Stomach smooth muscle (tissue), 2 donors: Measurements from ENCODE around the gene MAP1LC3B.

Experiments
- H3K27ac ChIP-seq: one replicate; pipeline ENCODE4 v1.7.0; 2013; ENCODE audit warnings: mild to moderate bottlenecking, low read length, inconsistent platforms
- H3K27me3 ChIP-seq, 2 donors: one replicate each; pipeline ENCODE4 v1.7.0; 2013; ENCODE audit warnings: low read length in 2 of 2; ENCODE audit not compliant: insufficient read depth in 2 of 2, control insufficient read depth in 1 of 2
- H3K36me3 ChIP-seq, 2 donors: one replicate each; pipeline ENCODE4 v1.7.0; 2013; ENCODE audit warnings: low read length in 2 of 2; ENCODE audit not compliant: control insufficient read depth in 2 of 2, insufficient read depth in 2 of 2
- H3K4me1 ChIP-seq: one replicate; pipeline ENCODE4 v1.7.0; 2013; ENCODE audit warnings: low read length; ENCODE audit not compliant: control insufficient read depth, insufficient read depth
- H3K4me3 ChIP-seq, 2 donors: one replicate each; pipeline ENCODE4 v1.7.0; 2013; ENCODE audit warnings: low read length in 2 of 2
- H3K9ac ChIP-seq, 2 donors: one replicate each; pipeline ENCODE4 v1.7.0; 2013; ENCODE audit warnings: low read length in 2 of 2, mild to moderate bottlenecking in 1 of 2
- H3K9me3 ChIP-seq, 2 donors: one replicate each; pipeline ENCODE4 v1.7.0; 2013; ENCODE audit warnings: low read length in 2 of 2; ENCODE audit not compliant: control insufficient read depth in 2 of 2
- donor health status: healthy.
- donor health status: Pancreatic carcinoma.

Gene MAP1LC3B

DNA sequence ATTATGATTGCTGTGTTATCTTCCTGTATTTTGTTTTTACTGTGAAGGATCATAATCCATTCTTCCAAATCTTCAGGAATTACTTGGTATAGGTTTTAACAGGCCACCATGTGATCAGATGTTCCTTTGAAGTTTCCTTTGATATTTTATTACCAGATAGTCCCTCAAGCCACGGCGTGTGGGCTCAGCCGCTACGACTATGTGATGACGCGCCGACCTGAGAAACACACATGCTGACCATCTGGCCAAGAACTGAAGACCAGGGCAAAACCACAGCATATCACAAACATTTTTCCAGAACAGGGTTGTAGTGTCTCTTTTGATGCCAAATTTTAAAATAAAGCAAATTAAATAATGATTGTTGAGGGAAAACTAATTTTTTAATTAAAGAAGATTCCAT lies 53.4 kb downstream of the MAP1LC3B start:
- Histone ChIP-seq H3K9ac (no peak overlapping the region), H3K36me3 (peaks cover 0 to 8% of the 10 kb centered on the region in 2 donors)

DNA sequence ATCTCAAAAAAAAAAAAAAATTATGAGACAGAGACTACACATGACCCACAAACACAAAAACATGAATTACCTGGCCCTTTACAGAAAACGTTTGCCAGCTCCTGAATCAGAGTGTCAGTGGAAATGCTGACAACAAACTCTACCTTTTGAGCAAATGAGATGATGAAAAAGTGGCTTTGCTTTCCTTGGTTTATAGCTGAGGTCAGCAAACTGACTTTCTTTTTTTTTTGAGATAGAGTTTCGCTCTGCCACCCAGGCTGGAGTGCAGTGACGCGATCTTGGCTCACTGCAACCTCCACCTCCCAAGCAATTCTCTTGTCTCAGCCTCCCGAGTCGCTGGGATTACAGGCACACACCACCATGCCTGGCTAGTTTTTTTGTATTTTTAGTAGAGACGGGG lies 54.3 kb downstream of the MAP1LC3B start:
- Histone ChIP-seq H3K4me3 (no peak overlapping the region), H3K36me3 (peaks cover under 1 to 9% of the 10 kb centered on the region in 2 donors), H3K9ac (peak overlapping the region in 1 of 2 donors; percentile 69), H3K27ac (peak overlapping the region; percentile 94), H3K9me3 (peaks cover 0 to 4% of the 10 kb centered on the region in 2 donors), H3K4me1 (peaks cover 20% of the 10 kb centered on the region), H3K27me3 (no peaks in the 10 kb centered on the region)

More for the DNA sequence above, 53.4 kb downstream of the MAP1LC3B start:
- Histone ChIP-seq H3K9me3 (peaks cover 0 to 4% of the 10 kb centered on the region in 2 donors), H3K4me3 (no peak overlapping the region), H3K27ac (no peak overlapping the region), H3K4me1 (peaks cover 20% of the 10 kb centered on the region), H3K27me3 (no peaks in the 10 kb centered on the region)

DNA sequence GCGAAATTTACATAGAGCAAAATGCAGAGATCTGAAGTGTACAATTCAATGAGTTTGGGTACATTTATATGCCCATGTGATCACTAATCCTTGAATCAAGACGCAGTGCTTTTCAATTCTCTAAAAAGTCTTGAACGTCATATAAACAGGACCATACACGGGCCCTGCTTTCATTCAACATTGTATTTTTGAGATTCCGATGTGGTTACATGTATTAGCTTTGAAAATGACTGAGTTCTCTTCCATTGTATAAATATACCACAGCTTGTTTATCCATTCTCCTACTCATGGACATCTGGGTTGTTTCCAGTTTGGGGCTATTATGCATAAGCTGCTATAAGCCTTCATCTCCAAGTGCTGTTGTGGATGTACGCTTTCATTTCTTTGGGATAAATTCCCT lies 55.2 kb downstream of the MAP1LC3B start:
- H3K4me1 ChIP-seq, result peaks cover 20% of the 10 kb centered on the region
- peak overlapping the region; percentile 69 to 71 for H3K9ac ChIP-seq
- H3K36me3 ChIP-seq, result peaks cover 9 to 17% of the 10 kb centered on the region in 2 donors
- peak overlapping the region; percentile 94 for H3K27ac ChIP-seq
- peak overlapping the region in 1 of 2 donors; percentile 3 for H3K4me3 ChIP-seq
- no peaks in the 10 kb centered on the region for H3K27me3 ChIP-seq
- peaks cover 0 to 4% of the 10 kb centered on the region in 2 donors for H3K9me3 ChIP-seq

DNA sequence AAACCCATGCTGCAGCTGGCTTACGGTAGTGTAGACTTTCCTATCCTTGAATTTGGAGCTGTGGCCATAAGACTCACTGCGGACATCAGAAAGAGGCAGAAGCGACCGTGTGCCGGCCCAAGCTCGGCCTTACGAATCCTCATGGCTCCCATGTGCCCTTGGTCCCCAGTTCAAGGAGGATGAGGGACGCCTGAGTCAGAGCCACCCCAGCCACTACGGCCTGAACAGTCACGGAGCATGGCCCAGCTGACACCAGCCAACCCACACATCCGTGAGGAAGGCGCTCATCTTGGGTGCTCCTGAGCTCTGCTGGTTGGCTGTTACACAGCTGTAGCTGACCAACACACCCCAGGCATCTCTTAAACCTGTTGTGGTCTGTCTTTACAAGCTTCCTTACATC lies 56.7 kb downstream of the MAP1LC3B start:
- peaks cover 13 to 21% of the 10 kb centered on the region in 2 donors for H3K36me3 ChIP-seq
- no peak overlapping the region for H3K9ac ChIP-seq
- peaks cover 20% of the 10 kb centered on the region for H3K4me1 ChIP-seq
- H3K4me3 ChIP-seq, result no peak overlapping the region
- peak overlapping the region; percentile 70 for H3K27ac ChIP-seq
- no peaks in the 10 kb centered on the region for H3K27me3 ChIP-seq
- peaks cover 0 to 4% of the 10 kb centered on the region in 2 donors for H3K9me3 ChIP-seq

DNA sequence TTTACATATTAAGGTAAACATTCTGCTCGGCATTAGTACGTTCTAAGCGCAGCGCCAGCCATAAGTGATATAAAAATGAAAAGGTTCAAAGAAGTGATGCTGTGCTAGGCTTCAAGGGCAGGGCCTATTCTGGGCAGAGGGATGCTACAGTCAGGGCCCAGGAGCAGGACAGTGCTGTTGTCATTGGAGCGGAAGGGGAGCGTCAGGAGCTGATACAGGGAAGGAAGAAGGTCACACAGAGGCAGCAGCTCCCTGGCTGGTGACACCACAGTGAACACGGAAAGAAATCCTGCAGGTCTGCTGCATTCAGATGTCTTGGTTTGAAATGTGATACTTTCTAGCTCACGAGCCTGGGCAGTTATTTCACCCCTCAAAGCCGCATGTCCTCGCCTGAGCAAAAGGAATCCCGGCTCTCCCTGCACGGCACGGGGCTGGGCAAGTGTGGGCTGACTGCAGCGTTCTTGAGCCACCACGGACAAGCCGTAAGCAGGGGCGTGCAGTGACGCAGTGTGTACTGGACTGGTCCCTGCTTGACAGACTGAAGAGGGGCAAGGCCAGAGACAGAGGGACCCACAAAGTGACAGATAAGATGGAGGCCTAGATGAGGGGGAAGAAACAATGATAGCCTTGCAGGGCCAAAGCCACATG lies 59.6 kb downstream of the MAP1LC3B start:
- peaks cover 17 to 19% of the 10 kb centered on the region in 2 donors for H3K36me3 ChIP-seq

GRCh38 chr16:87453326-87453725 lies 61.2 kb downstream of the MAP1LC3B start:
- no peak overlapping the region for H3K9ac ChIP-seq
- peaks cover 22 to 25% of the 10 kb centered on the region in 2 donors for H3K36me3 ChIP-seq
- H3K9me3 ChIP-seq, result no peaks in the 10 kb centered on the region
- H3K27ac ChIP-seq, result no peak overlapping the region
- H3K4me3 ChIP-seq, result no peak overlapping the region
- H3K4me1 ChIP-seq, result peaks cover 17% of the 10 kb centered on the region
- no peaks in the 10 kb centered on the region for H3K27me3 ChIP-seq

More for the DNA sequence above, 59.6 kb downstream of the MAP1LC3B start:
- Histone ChIP-seq H3K4me1 (peaks cover 18% of the 10 kb centered on the region), H3K27ac (no peak overlapping the region), H3K27me3 (no peaks in the 10 kb centered on the region), H3K9ac (no peak overlapping the region), H3K4me3 (no peak overlapping the region), H3K9me3 (no peaks in the 10 kb centered on the region)
